ENCODE results near the gene LDLRAD3. TPM values are rescaled to one million over a fixed set of nuclear protein-coding genes. Genes with fewer than 3 reads are reported as not detected.
A peak's percentile ranks its signal among the peaks of the same experiment; 100 is the strongest.

The LDLRAD3 gene
- total RNA-seq, 1 experiment from 2014 or later: 12.1 TPM

- Histone ChIP-seq H3K4me2 (ENCODE audit: insufficient read depth, insufficient read length, low read length) (no peak overlapping the region), H3K4ac (ENCODE audit: low read depth, low read length) (no peak overlapping the region), H2AK5ac (ENCODE audit: insufficient read length, low read length) (no peak overlapping the region), H4K20me1 (ENCODE audit: control insufficient read depth, insufficient read depth, insufficient read length) (no peaks in the 10 kb centered on the region), H2BK15ac (ENCODE audit: low read depth, low read length) (no peak overlapping the region), H3K79me2 (ENCODE audit: insufficient read depth, low read length) (no peaks in the 10 kb centered on the region; the same call in 1 of the 2 replicates), H4K5ac (ENCODE audit: insufficient read length, low read depth, low read length) (no peak overlapping the region), H3T11ph (ENCODE audit: low read length) (no peak overlapping the region), H4K8ac (replicated peaks; ENCODE audit: insufficient read length, low read depth, low read length) (no peak overlapping the region), H2BK20ac (ENCODE audit: low read depth, low read length, poor library complexity, severe bottlenecking) (no peak overlapping the region), H4K91ac (ENCODE audit: insufficient read length, low read depth, low read length) (no peak overlapping the region), H3K27ac (ENCODE audit: insufficient read length, low read depth, low read length) (no peak overlapping the region), H2BK5ac (ENCODE audit: insufficient read length, low read length) (no peak overlapping the region), H3K79me1 (ENCODE audit: insufficient read depth, low read depth, low read length, poor library complexity, severe bottlenecking) (no peaks in the 10 kb centered on the region), H3K9ac (ENCODE audit: extremely low read depth, insufficient read length, low read length) (no peak overlapping the region), H2BK12ac (ENCODE audit: insufficient read length, low read depth, low read length) (no peak overlapping the region), H2AFZ (ENCODE audit: low read length) (no peak overlapping the region), H3K9me3 (ENCODE audit: control insufficient read depth, low read depth, low read length) (no peaks in the 10 kb centered on the region), H3K14ac (ENCODE audit: insufficient read depth, low read length) (no peak overlapping the region), H2BK120ac (ENCODE audit: low read depth, low read length, poor library complexity, severe bottlenecking) (no peak overlapping the region), H3K23ac (ENCODE audit: insufficient read length, low read depth, low read length) (no peak overlapping the region), H3K27me3 (ENCODE audit: insufficient read depth, low read length) (no peaks in the 10 kb centered on the region), H3K4me1 (ENCODE audit: insufficient read depth, low read length) (peaks cover 18% of the 10 kb centered on the region), H3K18ac (ENCODE audit: insufficient read length, low read depth, low read length) (no peak overlapping the region), H3K23me2 (ENCODE audit: insufficient read length, low read depth, low read length, poor library complexity, severe bottlenecking) (no peaks in the 10 kb centered on the region), H3K56ac (ENCODE audit: insufficient read length, low read depth, low read length) (no peak overlapping the region)
- Mint-ChIP-seq H3K27ac (peak overlapping the region in 1 of 3 experiments; percentile 63; a peak in 1 of 7 replicates), H3K4me1 (peaks cover 23 to 45% of the 10 kb centered on the region in 2 experiments), H3K9me3 (peaks cover 4 to 7% of the 10 kb centered on the region in 2 experiments; a peak in 4 of 5 replicates), H3K36me3 (ENCODE audit: insufficient read depth in 1 of 3, low read depth in 3 of 3) (peaks cover 0 to 21% (median 9%) of the 10 kb centered on the region in 3 experiments; a peak in 5 of 7 replicates), H3K4me3 (no peak overlapping the region), H3K27me3 (ENCODE audit: low read depth) (no peaks in the 10 kb centered on the region)
- no peak for TF ChIP-seq CTCF (conservative IDR thresholded peaks at IDR 0.05)
- WGBS (ENCODE audit: extremely low coverage, insufficient read length, low lambda C conversion rate): no CpG with 5 or more reads among the region's 5 CpGs
- DNase-seq: no peak
These were observed 51.9 kb downstream of the LDLRAD3 start for GRCh38 chr11:35995681-35996271.
